H9 (cell line): Measurements from ENCODE around the gene AMELX. TPM values are rescaled to one million over a fixed set of nuclear protein-coding genes. Genes with fewer than 3 reads are reported as not detected.

ENCODE experiments used
- DNase-seq: peaks from one replicate; pipeline ENCODE4 v3.0.0-alpha.2; 2017
- H2AFZ ChIP-seq: one replicate; pipeline ENCODE4 v1.6.1; 2013; ENCODE audit warnings: mild to moderate bottlenecking, low read length, control low read depth, moderate library complexity
- H2AK5ac ChIP-seq: 2 replicates; pipeline ENCODE4 v1.6.1; 2013; ENCODE audit warnings: low read length, control low read depth, mixed read lengths; ENCODE audit not compliant: insufficient read length
- H2BK120ac ChIP-seq: one replicate; pipeline ENCODE4 v1.6.1; 2013; ENCODE audit warnings: low read depth, mild to moderate bottlenecking, low read length, control low read depth, inconsistent platforms; ENCODE audit not compliant: poor library complexity, severe bottlenecking
- H2BK12ac ChIP-seq: 2 replicates; pipeline ENCODE4 v1.6.1; 2013; ENCODE audit warnings: low read length, control low read depth, mixed read lengths, low read depth; ENCODE audit not compliant: insufficient read length
- H2BK15ac ChIP-seq: 2 replicates; pipeline ENCODE4 v1.6.1; 2013; ENCODE audit warnings: low read depth, low read length, control low read depth
- H2BK20ac ChIP-seq: one replicate; pipeline ENCODE4 v1.6.1; 2013; ENCODE audit warnings: low read depth, mild to moderate bottlenecking, low read length, control low read depth, inconsistent platforms; ENCODE audit not compliant: poor library complexity, severe bottlenecking
- H2BK5ac ChIP-seq: 2 replicates; pipeline ENCODE4 v1.6.1; 2013; ENCODE audit warnings: low read length, control low read depth, mixed read lengths; ENCODE audit not compliant: insufficient read length
- H3K14ac ChIP-seq: 2 replicates; pipeline ENCODE4 v1.6.1; 2013; ENCODE audit warnings: low read length, control low read depth; ENCODE audit not compliant: insufficient read depth
- H3K18ac ChIP-seq: 2 replicates; pipeline ENCODE4 v1.6.1; 2013; ENCODE audit warnings: low read depth, mild to moderate bottlenecking, mixed read lengths, low read length, control low read depth; ENCODE audit not compliant: insufficient read length
- H3K23ac ChIP-seq: 2 replicates; pipeline ENCODE4 v1.6.1; 2013; ENCODE audit warnings: low read length, control low read depth, mixed read lengths, low read depth; ENCODE audit not compliant: insufficient read length
- H3K23me2 ChIP-seq: 2 replicates; pipeline ENCODE4 v1.6.1; 2013; ENCODE audit warnings: low read depth, mild to moderate bottlenecking, mixed read lengths, low read length, control low read depth; ENCODE audit not compliant: insufficient read length, poor library complexity, severe bottlenecking
- H3K27ac ChIP-seq: 2 replicates; pipeline ENCODE4 v1.5.1; 2013; ENCODE audit warnings: low read length, control low read depth, mixed read lengths, low read depth; ENCODE audit not compliant: insufficient read length
- H3K27me3 ChIP-seq: 2 replicates; pipeline ENCODE4 v1.6.1; 2013; ENCODE audit warnings: low read length, control low read depth, inconsistent platforms; ENCODE audit not compliant: insufficient read depth
- H3K4ac ChIP-seq: 2 replicates; pipeline ENCODE4 v1.6.1; 2013; ENCODE audit warnings: low read depth, mild to moderate bottlenecking, control low read depth, inconsistent platforms, low read length, moderate library complexity
- H3K4me1 ChIP-seq: 2 replicates; pipeline ENCODE4 v1.6.1; 2013; ENCODE audit warnings: low read length, control low read depth, inconsistent platforms; ENCODE audit not compliant: insufficient read depth
- H3K4me2 ChIP-seq: 2 replicates; pipeline ENCODE4 v1.6.1; 2013; ENCODE audit warnings: low read length, control low read depth, mixed read lengths; ENCODE audit not compliant: insufficient read length, insufficient read depth
- H3K56ac ChIP-seq: 2 replicates; pipeline ENCODE4 v1.6.1; 2013; ENCODE audit warnings: low read depth, mild to moderate bottlenecking, mixed read lengths, low read length, control low read depth; ENCODE audit not compliant: insufficient read length
- H3K79me1 ChIP-seq: 2 replicates; pipeline ENCODE4 v1.6.1; 2013; ENCODE audit warnings: low read depth, mild to moderate bottlenecking, moderate library complexity, low read length, control low read depth, inconsistent platforms; ENCODE audit not compliant: insufficient read depth, poor library complexity, severe bottlenecking
- H3K79me2 ChIP-seq: 2 replicates; pipeline ENCODE4 v1.6.1; 2013; ENCODE audit warnings: low read length, control low read depth, inconsistent platforms; ENCODE audit not compliant: insufficient read depth
- H3K9ac ChIP-seq: 2 replicates; pipeline ENCODE4 v1.6.1; 2013; ENCODE audit warnings: low read length, control low read depth, mixed read lengths; ENCODE audit not compliant: insufficient read length; ENCODE audit errors: extremely low read depth
- H3K9me3 ChIP-seq: one replicate; pipeline ENCODE4 v1.6.1; 2013; ENCODE audit warnings: low read depth, low read length, inconsistent platforms; ENCODE audit not compliant: control insufficient read depth
- H3T11ph ChIP-seq: one replicate; pipeline ENCODE4 v1.6.1; 2013; ENCODE audit warnings: mild to moderate bottlenecking, low read length, control low read depth, inconsistent platforms
- H4K20me1 ChIP-seq: one replicate; pipeline ENCODE4 v1.6.1; 2013; ENCODE audit not compliant: control insufficient read depth, insufficient read length, insufficient read depth
- H4K5ac ChIP-seq: 2 replicates; pipeline ENCODE4 v1.6.1; 2013; ENCODE audit warnings: low read depth, mild to moderate bottlenecking, mixed read lengths, low read length, control low read depth; ENCODE audit not compliant: insufficient read length
- H4K8ac ChIP-seq: replicated peaks from 2 replicates; pipeline ENCODE4 v1.6.1; 2013; ENCODE audit warnings: low read length, control low read depth, mixed read lengths, low read depth; ENCODE audit not compliant: insufficient read length
- H4K91ac ChIP-seq: 2 replicates; pipeline ENCODE4 v1.6.1; 2013; ENCODE audit warnings: low read depth, mild to moderate bottlenecking, moderate library complexity, mixed read lengths, low read length, control low read depth; ENCODE audit not compliant: insufficient read length
- H3K27ac Mint-ChIP-seq, 3 experiments: 2 replicates in 2 of 3; 3 replicates in 1 of 3; pipeline ENCODE4 v1.8.0; 2020 to 2021; ENCODE audit warnings: mixed read lengths in 3 of 3, mild to moderate bottlenecking in 1 of 3, moderate library complexity in 1 of 3
- H3K27me3 Mint-ChIP-seq: 2 replicates; pipeline ENCODE4 v1.8.0; 2021; ENCODE audit warnings: low read depth, mild to moderate bottlenecking, moderate library complexity, mixed read lengths
- H3K36me3 Mint-ChIP-seq, 3 experiments: 2 replicates in 2 of 3; 3 replicates in 1 of 3; pipeline ENCODE4 v1.8.0; 2020 to 2021; ENCODE audit warnings: low read depth in 3 of 3, mixed read lengths in 3 of 3; ENCODE audit not compliant: insufficient read depth in 1 of 3
- H3K4me1 Mint-ChIP-seq, 2 experiments: 2 replicates each; pipeline ENCODE4 v1.8.0; 2020; ENCODE audit warnings: mixed read lengths in 2 of 2
- H3K4me3 Mint-ChIP-seq, 2 experiments: 2 replicates in 1 of 2; 3 replicates in 1 of 2; pipeline ENCODE4 v1.8.0; 2020 to 2021; ENCODE audit warnings: mild to moderate bottlenecking in 2 of 2, mixed read lengths in 2 of 2, moderate library complexity in 1 of 2
- H3K9me3 Mint-ChIP-seq, 2 experiments: 2 replicates in 1 of 2; 3 replicates in 1 of 2; pipeline ENCODE4 v1.8.0; 2020; ENCODE audit warnings: mild to moderate bottlenecking in 2 of 2, mixed read lengths in 2 of 2, moderate library complexity in 1 of 2
- CTCF ChIP-seq: fragments of 200-600 bp; sonication (generic); conservative IDR thresholded peaks from 3 replicates; pipeline ENCODE4 v1.8.0; 2021; ENCODE audit warnings: antibody characterized with exemption, mild to moderate bottlenecking
- WGBS: extraction: QIAGEN DNeasy Blood & Tissue Kit; methylation state at CpG from one replicate; pipeline ENCODE4 v1.1.7; 2013; ENCODE audit warnings: missing lambda C conversion rate, low lambda C conversion rate, mixed read lengths; ENCODE audit not compliant: insufficient read length; ENCODE audit errors: extremely low coverage; 5-methylcytosine and 5-hydroxymethylcytosine counted together
- total RNA-seq: library from RNA; stranded (reverse); gene quantifications from 2 replicates; pipeline ENCODE4 v1.2.1, GENCODE V29; 2021

The AMELX gene
- total RNA-seq, 1 experiment from 2014 or later = not detected

- no peak overlapping the region for H3K56ac ChIP-seq
- no peak overlapping the region for H2BK5ac ChIP-seq
- peaks cover 5% of the 10 kb centered on the region; the same call in 1 of the 2 replicates for H3K27me3 Mint-ChIP-seq
- no peak overlapping the region for H2AK5ac ChIP-seq
- no peak overlapping the region for H2BK12ac ChIP-seq
- H4K8ac ChIP-seq = no peak overlapping the region
- H3K23me2 ChIP-seq = no peaks in the 10 kb centered on the region
- H3K27ac ChIP-seq = no peak overlapping the region
- H3K4me3 Mint-ChIP-seq = no peak overlapping the region
- no peaks in the 10 kb centered on the region for H3K79me2 ChIP-seq
- no peak overlapping the region for H2BK120ac ChIP-seq
- H3K18ac ChIP-seq = no peak overlapping the region
- no peak for DNase-seq
- no CpG with 5 or more reads among the region's 2 CpGs for WGBS
- no peak overlapping the region for H3K23ac ChIP-seq
- no peak overlapping the region for H3K9ac ChIP-seq
- no peak overlapping the region for H3K4ac ChIP-seq
- H2BK15ac ChIP-seq = no peak overlapping the region
- TF ChIP-seq CTCF = no peak
- peaks cover 7% of the 10 kb centered on the region for H3K9me3 ChIP-seq
- no peaks in the 10 kb centered on the region for H4K20me1 ChIP-seq
- no peak overlapping the region for H4K91ac ChIP-seq
- no peaks in the 10 kb centered on the region for H3K4me1 ChIP-seq
- peaks cover 59 to 65% of the 10 kb centered on the region in 2 experiments for H3K9me3 Mint-ChIP-seq
- H3K27ac Mint-ChIP-seq = no peak overlapping the region
- H3K27me3 ChIP-seq = no peaks in the 10 kb centered on the region
- H3T11ph ChIP-seq = no peak overlapping the region
- H3K79me1 ChIP-seq = no peaks in the 10 kb centered on the region
- no peak overlapping the region for H3K4me2 ChIP-seq
- no peak overlapping the region for H3K14ac ChIP-seq
- H2BK20ac ChIP-seq = no peak overlapping the region
- H4K5ac ChIP-seq = no peak overlapping the region
- no peaks in the 10 kb centered on the region for H3K4me1 Mint-ChIP-seq
- H3K36me3 Mint-ChIP-seq = peaks cover 0 to 2% (median 0%) of the 10 kb centered on the region in 3 experiments; a peak in 3 of 7 replicates
- no peak overlapping the region for H2AFZ ChIP-seq
Observed at GRCh38 chrX:11331788-11332187, 38.6 kb downstream of the AMELX start.
